Activated CD4-positive, alpha-beta T cell treated with anti-CD3 and anti-CD28 coated beads for 36 hours (primary cell): ENCODE measurements around the gene RTP5. TPM values are rescaled to one million over a fixed set of nuclear protein-coding genes. Genes with fewer than 3 reads are reported as not detected.
A peak's percentile ranks its signal among the peaks of the same experiment; 100 is the strongest.

Source experiments
- ATAC-seq: fragments of 200-7000 bp; cut with Tn5 transposase; one replicate; pipeline ENCODE4 v1.10.0; 2021; ENCODE audit warnings: mild to moderate bottlenecking, moderate library complexity
- CTCF ChIA-PET: fragments of 350-600 bp; sonication (Branson Sonifier 250); formaldehyde crosslinking; loops from one replicate; lab custom pipeline; 2021; ENCODE audit warnings: antibody characterized with exemption; lab: Charles Lee
- POLR2A ChIA-PET: fragments of 350-600 bp; sonication (Branson Sonifier 250); formaldehyde crosslinking; loops from one replicate; lab custom pipeline; 2021; ENCODE audit warnings: antibody characterized with exemption, inconsistent platforms; lab: Charles Lee
- DNase-seq: peaks from one replicate; pipeline ENCODE4 v3.0.0-alpha.2; 2020
- H3K27ac Mint-ChIP-seq: one replicate; pipeline ENCODE4 v1.8.0; 2021; ENCODE audit warnings: mixed read lengths
- H3K27me3 Mint-ChIP-seq: one replicate; pipeline ENCODE4 v1.8.0; 2021; ENCODE audit warnings: mixed read lengths
- H3K36me3 Mint-ChIP-seq: one replicate; pipeline ENCODE4 v1.8.0; 2021; ENCODE audit warnings: low read depth, mixed read lengths
- H3K4me1 Mint-ChIP-seq: one replicate; pipeline ENCODE4 v1.8.0; 2021; ENCODE audit warnings: mixed read lengths
- H3K4me3 Mint-ChIP-seq: one replicate; pipeline ENCODE4 v1.8.0; 2021; ENCODE audit warnings: mild to moderate bottlenecking, moderate library complexity, mixed read lengths
- H3K9me3 Mint-ChIP-seq: one replicate; pipeline ENCODE4 v1.8.0; 2021; ENCODE audit warnings: low read depth, mixed read lengths
- intact Hi-C, 2 experiments: fragments of 100-400 bp; cut with DNase I in 1 of 2; cut with micrococcal nuclease in 1 of 2; formaldehyde crosslinking; loops; one replicate each; pipeline versions ENCODE4 v1.14.2 to v1.15.1; 2022 to 2024; cut with DNase I, micrococcal nuclease
- total RNA-seq, 2 experiments: library from RNA; stranded (reverse); gene quantifications; one replicate each; pipeline ENCODE4 v1.2.3, GENCODE V29; 2021

Gene RTP5
- total RNA-seq, 2 experiments from 2014 or later, result 0.07 TPM; not detected in 1

DNA sequence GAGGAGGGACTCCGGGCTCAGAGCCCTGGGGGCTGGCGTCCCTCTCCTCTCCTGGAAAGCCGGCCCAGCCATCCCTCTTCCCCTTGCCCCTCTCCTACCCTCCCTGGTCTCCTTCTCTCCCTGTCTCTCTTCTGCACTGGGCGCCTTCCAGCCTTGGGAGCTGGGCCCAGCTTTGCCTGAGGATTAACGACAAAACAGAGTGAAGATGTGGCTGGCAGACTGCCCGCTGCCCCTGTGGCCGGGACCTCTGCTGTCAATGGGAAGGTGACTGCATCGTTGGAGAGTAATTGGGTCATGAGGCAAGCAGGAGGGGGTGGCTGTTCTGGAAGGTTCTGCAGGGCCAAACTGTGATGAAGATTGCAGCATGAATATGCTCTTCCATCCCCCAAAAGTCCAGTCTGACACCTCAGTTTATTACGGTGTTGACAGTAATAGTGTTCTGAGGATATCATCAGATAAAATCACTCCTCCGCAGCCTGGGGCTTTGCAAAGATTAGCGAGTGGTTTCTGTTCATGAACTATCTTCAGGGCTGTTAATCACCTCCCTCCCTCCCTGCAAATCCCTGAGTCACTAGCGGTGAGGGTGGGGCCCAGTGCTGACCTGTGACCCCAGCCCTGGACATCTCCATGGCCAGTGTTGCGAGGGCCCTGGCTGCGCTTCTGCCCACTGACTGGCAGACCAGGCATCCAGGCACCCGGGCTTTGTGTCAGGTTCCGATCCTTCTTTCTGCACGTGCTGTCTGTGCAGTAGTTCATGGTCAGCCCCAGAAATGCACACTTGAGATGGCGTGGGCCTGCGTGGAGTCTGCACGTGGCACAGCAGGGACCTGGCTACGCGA is 23.0 kb downstream of the RTP5 start:
- ChIA-PET POLR2A (no interaction called here), CTCF (no interaction called here)
- no peak for DNase-seq
- no peak for ATAC-seq
- Mint-ChIP-seq H3K9me3 (peaks cover 2% of the 10 kb centered on the region), H3K27ac (no peak overlapping the region), H3K4me3 (no peak overlapping the region), H3K36me3 (peaks cover 17% of the 10 kb centered on the region), H3K27me3 (no peaks in the 10 kb centered on the region), H3K4me1 (peaks cover 9% of the 10 kb centered on the region)
- intact Hi-C loops, result no loop called here

DNA sequence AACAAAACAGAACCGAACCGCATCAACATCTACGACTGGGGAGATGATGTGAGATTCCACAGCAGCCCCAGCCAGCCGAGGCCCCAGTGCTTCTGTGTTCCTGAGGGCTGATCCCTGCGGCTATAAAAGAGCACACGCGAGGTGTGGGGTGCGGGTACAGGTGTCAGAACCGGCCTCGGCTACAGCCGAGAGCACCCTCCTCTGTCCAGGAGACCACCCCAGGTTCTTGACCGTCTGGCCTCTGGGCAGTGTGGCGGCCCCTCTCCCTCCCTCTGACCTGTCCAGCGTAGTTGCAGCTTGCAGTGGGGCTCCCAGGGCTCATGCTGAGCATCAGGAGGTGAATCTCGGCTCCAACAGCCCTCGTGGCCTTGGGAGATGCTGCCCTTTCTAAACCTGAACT is 23.7 kb downstream of the RTP5 start:
- intact Hi-C loops, result no loop called here
- DNase-seq (no peak), ATAC-seq (no peak)
- H3K27ac Mint-ChIP-seq, result no peak overlapping the region
- no peak overlapping the region for H3K4me3 Mint-ChIP-seq
- H3K4me1 Mint-ChIP-seq, result peaks cover 5% of the 10 kb centered on the region
- H3K9me3 Mint-ChIP-seq, result peaks cover 2% of the 10 kb centered on the region
- CTCF ChIA-PET, result interaction anchor here (0.5 kb wide), 1 partner anchor 454 kb away, joined by 3 read pairs; no protein-coding TSS in a partner anchor
- no peaks in the 10 kb centered on the region for H3K27me3 Mint-ChIP-seq
- H3K36me3 Mint-ChIP-seq, result peaks cover 13% of the 10 kb centered on the region
- POLR2A ChIA-PET, result no interaction called here

DNA sequence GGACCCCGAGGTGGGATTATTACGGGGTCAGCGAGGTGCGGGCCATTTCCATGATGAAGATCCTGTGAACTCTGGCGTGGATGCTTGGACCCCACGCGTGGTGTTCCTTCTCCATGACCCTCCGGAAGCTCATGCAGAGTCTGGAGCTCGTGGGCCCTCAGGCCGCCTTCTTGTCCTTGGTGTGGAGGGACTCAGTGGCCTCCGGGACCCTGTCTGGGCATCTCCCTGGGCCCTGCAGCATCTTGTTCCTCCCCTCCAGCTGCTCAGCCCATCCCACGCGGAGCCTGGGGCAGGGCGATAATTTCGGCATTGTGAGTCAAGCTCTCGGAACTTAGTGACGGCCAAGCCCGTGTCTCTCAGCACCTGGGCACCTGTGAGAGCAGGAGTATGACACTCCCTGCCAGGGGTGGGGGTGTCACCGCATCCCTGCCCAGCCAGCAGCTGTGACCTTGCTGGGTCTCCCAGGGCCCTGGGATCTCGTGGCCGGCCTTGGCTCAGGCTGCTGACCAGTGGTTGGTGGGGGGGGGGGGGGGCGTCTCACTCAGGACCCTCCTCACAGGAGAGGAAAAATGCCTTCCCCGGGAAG is 24.6 kb downstream of the RTP5 start:
- no peaks in the 10 kb centered on the region for H3K27me3 Mint-ChIP-seq
- ATAC-seq (no peak), DNase-seq (no peak)
- H3K9me3 Mint-ChIP-seq, result peaks cover 2% of the 10 kb centered on the region
- no peak overlapping the region for H3K4me3 Mint-ChIP-seq
- no peak overlapping the region for H3K27ac Mint-ChIP-seq
- H3K36me3 Mint-ChIP-seq, result peaks cover 13% of the 10 kb centered on the region
- CTCF ChIA-PET, result interaction anchor here (0.5 kb wide), 1 partner anchor 455 kb away, joined by 3 read pairs; no protein-coding TSS in a partner anchor
- intact Hi-C loops, result no loop called here
- POLR2A ChIA-PET, result no interaction called here
- H3K4me1 Mint-ChIP-seq, result peaks cover 2% of the 10 kb centered on the region

DNA sequence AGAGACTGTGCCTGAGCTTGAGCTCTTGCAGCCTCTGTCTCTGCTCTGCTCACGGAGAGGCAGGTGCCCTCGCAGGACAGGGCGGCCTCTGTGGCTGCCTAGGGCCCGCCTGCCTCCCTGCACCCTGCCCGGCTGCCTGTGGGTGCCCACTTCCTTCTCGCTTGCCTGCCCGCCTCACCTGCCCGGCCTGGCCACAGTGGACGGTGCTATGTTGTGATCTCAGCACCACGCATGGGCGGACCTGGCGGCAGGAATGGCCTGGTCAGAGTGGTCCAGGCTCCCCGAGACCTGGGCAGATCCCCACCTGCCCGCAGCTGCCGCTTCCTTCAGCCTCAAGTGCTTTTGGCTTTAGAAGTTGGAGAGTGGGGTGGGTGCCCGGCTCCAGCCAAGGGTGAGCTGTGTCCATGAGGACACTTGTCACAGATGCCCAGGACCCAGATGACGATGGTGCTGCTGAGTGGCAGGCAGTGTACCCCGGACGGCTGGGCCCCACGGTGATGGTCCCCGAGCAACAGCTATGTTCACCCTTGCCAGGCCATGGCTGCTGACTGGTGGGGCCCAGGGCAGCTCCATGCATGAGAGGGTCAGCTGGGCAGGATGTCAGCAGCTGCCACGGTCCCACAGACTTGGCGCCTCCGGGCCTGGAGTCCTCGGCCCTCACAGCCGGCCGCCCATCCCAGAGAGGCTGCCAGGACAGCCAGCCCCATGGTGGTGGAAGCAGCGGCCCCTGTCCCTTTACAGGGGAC is 25.3 kb downstream of the RTP5 start:
- no peak for ATAC-seq
- Mint-ChIP-seq H3K9me3 (peaks cover 2% of the 10 kb centered on the region), H3K36me3 (peaks cover 6% of the 10 kb centered on the region), H3K4me3 (no peak overlapping the region), H3K27me3 (no peaks in the 10 kb centered on the region), H3K27ac (no peak overlapping the region), H3K4me1 (peaks cover 2% of the 10 kb centered on the region)
- intact Hi-C loops, result no loop called here
- CTCF ChIA-PET, result no interaction called here
- DNase-seq, result no peak
- POLR2A ChIA-PET, result no interaction called here

DNA sequence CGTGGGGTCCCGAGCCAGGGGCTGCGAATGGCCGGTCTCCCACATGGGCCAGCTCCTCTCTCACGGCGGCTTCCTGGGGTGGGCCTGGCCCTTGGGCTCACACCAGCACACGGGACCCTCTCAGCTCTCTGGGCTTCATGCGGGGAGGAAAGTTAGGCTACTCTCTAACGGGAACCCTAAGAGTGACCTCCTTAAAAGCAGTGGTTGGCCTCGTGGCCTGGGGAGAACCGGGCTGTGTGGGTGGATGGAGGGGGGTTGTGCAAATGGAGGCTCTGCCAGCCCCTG is 25.8 kb downstream of the RTP5 start:
- peaks cover 2% of the 10 kb centered on the region for H3K4me1 Mint-ChIP-seq
- H3K9me3 Mint-ChIP-seq, result peaks cover 2% of the 10 kb centered on the region
- H3K27ac Mint-ChIP-seq, result no peak overlapping the region
- no peaks in the 10 kb centered on the region for H3K27me3 Mint-ChIP-seq
- DNase-seq (no peak), ATAC-seq (no peak)
- peaks cover 5% of the 10 kb centered on the region for H3K36me3 Mint-ChIP-seq
- no peak overlapping the region for H3K4me3 Mint-ChIP-seq
- POLR2A ChIA-PET, result no interaction called here
- intact Hi-C loops, result no loop called here
- CTCF ChIA-PET, result no interaction called here

DNA sequence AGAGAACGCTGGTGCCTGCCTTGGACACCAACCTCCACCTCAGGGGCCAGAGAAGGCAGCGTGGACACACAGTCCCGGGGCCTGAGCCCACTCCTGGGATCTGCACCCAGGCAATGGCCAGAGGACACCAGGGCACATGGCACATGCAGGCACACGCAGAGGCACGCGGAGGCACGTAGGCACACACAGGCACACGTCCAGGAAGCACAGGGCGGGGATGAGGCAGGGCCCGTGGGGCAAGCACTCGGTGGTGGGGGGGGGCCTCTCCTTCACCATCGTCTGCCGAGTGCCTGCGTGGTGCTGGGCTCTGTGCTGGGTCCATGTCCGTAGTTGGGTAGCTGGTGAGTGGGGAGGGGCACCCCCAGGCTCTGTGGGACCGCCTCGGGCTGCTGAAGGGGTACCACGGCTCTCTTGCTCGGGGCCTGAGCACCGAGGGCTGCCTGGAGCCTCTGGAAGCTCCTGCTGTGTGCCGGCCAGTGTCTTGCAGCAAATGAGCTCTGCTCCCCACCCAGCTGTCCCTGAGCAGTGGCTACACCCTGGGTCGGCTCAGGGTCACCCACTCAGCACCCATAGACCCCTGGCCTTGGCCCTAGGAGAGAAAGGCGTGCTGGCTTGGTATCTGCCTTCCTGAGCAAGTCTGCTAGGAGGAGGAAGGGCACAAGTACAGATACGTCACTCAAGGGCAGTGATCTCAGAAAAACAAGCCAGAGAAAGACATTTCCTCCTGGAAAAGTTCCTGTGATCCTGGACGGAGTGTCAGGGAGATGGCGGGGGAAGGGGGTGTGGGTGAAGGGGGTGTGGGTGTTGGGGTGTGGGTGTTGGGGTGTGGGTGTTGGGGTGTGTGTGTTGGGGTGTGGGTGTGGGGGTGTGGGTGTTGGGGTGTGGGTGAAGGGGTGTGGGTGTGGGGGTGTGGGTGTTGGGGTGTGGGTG is 26.4 kb downstream of the RTP5 start:
- Mint-ChIP-seq H3K27me3 (no peaks in the 10 kb centered on the region), H3K4me3 (peak overlapping the region; percentile 70), H3K4me1 (peaks cover 2% of the 10 kb centered on the region), H3K9me3 (peaks cover 2% of the 10 kb centered on the region), H3K36me3 (peaks cover 5% of the 10 kb centered on the region), H3K27ac (peak overlapping the region; percentile 86)
- POLR2A ChIA-PET, result no interaction called here
- CTCF ChIA-PET, result no interaction called here
- peak; percentile 44 for DNase-seq
- intact Hi-C loops, result no loop called here
- ATAC-seq, result peak; percentile 67

DNA sequence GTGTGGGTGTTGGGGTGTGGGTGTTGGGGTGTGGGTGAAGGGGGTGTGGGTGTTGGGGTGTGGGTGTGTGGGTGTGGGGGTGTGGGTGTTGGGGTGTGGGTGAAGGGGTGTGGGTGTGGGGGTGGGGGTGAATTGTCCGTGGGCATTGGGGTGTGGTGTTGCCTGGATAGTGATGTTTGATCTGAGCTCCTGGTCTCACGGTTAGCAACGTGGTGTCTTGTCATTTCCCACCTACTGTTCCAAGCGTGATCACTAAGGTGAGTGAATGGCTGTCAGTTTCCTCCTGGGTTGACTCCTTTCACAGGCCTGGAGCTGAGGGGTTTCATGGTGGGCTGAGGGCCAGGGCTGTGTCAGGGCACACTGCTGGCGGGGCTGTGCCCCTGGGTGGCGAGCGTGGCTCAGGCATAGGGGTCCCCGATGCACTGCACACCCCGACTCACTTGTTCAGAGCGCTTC is 27.2 kb downstream of the RTP5 start:
- ATAC-seq (peak; percentile 20), DNase-seq (no peak)
- intact Hi-C loops, result no loop called here
- no peaks in the 10 kb centered on the region for H3K27me3 Mint-ChIP-seq
- no peak overlapping the region for H3K27ac Mint-ChIP-seq
- ChIA-PET CTCF (no interaction called here), POLR2A (no interaction called here)
- peaks cover 2% of the 10 kb centered on the region for H3K9me3 Mint-ChIP-seq
- peaks cover 8% of the 10 kb centered on the region for H3K36me3 Mint-ChIP-seq
- peaks cover 7% of the 10 kb centered on the region for H3K4me1 Mint-ChIP-seq
- peak overlapping the region; percentile 28 for H3K4me3 Mint-ChIP-seq

DNA sequence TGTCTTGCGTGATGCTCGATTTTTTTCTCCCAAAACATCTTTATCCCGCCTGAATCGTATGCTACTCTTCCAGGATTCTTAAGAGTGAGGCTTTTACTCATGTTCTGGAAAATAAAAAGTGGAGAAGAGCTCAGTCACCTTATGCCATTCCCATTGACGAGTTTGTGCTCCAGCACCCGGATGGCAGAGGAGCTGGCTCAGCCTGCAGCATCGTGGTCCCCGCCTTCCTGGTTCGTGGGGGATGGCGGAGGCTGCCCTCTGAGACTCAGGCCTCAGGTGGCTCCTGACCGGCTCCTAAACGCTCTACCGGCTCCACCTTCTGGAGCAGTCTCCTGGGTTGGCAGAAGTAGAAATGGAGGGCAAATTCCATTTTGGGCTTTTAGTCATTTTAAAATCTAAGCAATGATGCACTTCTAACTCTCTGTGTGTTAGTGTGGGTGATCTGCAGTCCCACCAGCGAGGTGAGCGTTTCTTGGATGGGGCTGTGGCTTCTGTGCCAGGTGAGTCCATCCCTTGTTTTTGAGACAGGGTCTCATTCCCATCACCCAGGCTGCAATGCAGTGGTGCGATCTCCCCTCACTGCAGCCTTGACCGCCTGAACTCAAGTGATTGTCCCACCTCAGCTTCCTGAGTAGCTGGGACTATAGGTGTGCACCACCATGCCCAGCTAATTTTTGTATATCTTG is 27.8 kb downstream of the RTP5 start:
- Mint-ChIP-seq H3K4me1 (peaks cover 7% of the 10 kb centered on the region), H3K9me3 (peaks cover 2% of the 10 kb centered on the region), H3K27me3 (no peaks in the 10 kb centered on the region), H3K4me3 (peak overlapping the region; percentile 28), H3K36me3 (peaks cover 8% of the 10 kb centered on the region), H3K27ac (no peak overlapping the region)
- CTCF ChIA-PET, result interaction anchor here (0.9 kb wide), 1 partner anchor 53 kb away, joined by 3 read pairs; no protein-coding TSS in a partner anchor
- POLR2A ChIA-PET, result no interaction called here
- no peak for DNase-seq
- ATAC-seq, result no peak
- intact Hi-C loops, result no loop called here

DNA sequence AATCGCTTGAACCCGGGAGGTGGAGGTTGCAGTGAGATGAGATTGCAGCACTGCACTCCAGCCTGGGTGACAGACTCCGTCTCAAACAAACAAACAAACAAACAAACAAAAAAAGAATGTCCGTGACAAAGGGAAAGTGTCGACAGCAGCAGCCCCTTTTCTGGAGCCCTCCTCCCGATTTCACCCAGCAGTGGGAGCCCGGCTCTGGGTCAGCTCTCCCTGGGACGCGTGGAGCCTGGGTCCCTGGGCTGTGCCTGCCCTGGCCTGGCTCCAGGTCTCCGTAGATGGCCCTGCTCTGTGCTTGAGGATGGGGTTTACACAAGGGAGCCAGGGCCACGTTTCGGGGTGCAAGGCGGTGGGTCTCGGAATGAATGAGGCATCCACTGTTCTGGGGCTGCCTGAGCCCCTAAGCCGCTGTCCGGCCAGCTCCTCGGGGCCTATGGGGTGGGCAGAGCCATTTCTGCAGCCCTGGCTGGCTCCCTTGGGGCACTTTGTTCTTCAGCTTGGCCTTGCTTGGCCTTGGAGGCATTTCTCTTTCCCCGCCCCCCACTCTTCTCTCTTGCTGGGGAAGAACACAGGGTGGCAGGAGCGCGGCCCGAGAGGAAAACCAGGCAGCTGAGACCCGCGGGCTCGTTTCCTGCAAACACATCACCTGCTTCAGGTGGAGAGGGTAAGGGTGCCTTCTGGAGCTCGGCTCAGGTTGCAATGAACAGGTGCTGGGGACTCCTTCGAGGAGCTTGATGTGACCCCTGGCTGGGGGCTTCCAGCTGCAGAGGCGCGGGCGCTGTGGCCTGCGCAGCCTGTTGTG is 29.1 kb downstream of the RTP5 start:
- H3K27me3 Mint-ChIP-seq, result no peaks in the 10 kb centered on the region
- H3K27ac Mint-ChIP-seq, result no peak overlapping the region
- peaks cover 8% of the 10 kb centered on the region for H3K36me3 Mint-ChIP-seq
- DNase-seq (no peak), ATAC-seq (no peak)
- no peak overlapping the region for H3K4me3 Mint-ChIP-seq
- H3K4me1 Mint-ChIP-seq, result peaks cover 7% of the 10 kb centered on the region
- H3K9me3 Mint-ChIP-seq, result peaks cover 2% of the 10 kb centered on the region
- intact Hi-C loops, result no loop called here
- ChIA-PET POLR2A (no interaction called here), CTCF (interaction anchor here (0.9 kb wide), 1 partner anchor 52 kb away, joined by 3 read pairs; no protein-coding TSS in a partner anchor)
